ENCODE results near the gene PEF1.

- TF ChIP-seq EZH2 (IDR thresholded peaks at IDR 0.05; ENCODE audit: borderline replicate concordance): no peak
- TF ChIP-seq, protein P1, sequence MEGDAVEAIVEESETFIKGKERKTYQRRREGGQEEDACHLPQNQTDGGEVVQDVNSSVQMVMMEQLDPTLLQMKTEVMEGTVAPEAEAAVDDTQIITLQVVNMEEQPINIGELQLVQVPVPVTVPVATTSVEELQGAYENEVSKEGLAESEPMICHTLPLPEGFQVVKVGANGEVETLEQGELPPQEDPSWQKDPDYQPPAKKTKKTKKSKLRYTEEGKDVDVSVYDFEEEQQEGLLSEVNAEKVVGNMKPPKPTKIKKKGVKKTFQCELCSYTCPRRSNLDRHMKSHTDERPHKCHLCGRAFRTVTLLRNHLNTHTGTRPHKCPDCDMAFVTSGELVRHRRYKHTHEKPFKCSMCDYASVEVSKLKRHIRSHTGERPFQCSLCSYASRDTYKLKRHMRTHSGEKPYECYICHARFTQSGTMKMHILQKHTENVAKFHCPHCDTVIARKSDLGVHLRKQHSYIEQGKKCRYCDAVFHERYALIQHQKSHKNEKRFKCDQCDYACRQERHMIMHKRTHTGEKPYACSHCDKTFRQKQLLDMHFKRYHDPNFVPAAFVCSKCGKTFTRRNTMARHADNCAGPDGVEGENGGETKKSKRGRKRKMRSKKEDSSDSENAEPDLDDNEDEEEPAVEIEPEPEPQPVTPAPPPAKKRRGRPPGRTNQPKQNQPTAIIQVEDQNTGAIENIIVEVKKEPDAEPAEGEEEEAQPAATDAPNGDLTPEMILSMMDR (IDR thresholded peaks at IDR 0.05; ENCODE audit: poor library complexity): no peak
Observed at GRCh38 chr1:31691446-31691845, 46.8 kb upstream of the PEF1 start.
